Ishikawa (cell line): Measurements from ENCODE around the gene AMIGO2.

Experiments used
- CEBPB ChIP-seq: IDR thresholded peaks from 2 replicates; pipeline ENCODE4 v1.6.1; 2012
- CREB1 ChIP-seq: IDR thresholded peaks from 2 replicates; pipeline ENCODE4 v1.6.1; 2012; ENCODE audit warnings: low read depth
- EGR1 ChIP-seq: IDR thresholded peaks from 2 replicates; pipeline ENCODE4 v1.6.1; 2012
- EP300 ChIP-seq: IDR thresholded peaks from 2 replicates; pipeline ENCODE4 v1.6.1; 2012; ENCODE audit warnings: borderline replicate concordance
- FOXM1 ChIP-seq: IDR thresholded peaks from 2 replicates; pipeline ENCODE4 v1.6.1; 2012; ENCODE audit warnings: low read depth, borderline replicate concordance
- MAX ChIP-seq: IDR thresholded peaks from 2 replicates; pipeline ENCODE4 v1.6.1; 2012
- NFIC ChIP-seq: IDR thresholded peaks from 2 replicates; pipeline ENCODE4 v1.6.1; 2012
- RAD21 ChIP-seq: IDR thresholded peaks from 2 replicates; pipeline ENCODE4 v1.6.1; 2012; ENCODE audit warnings: low read depth
- REST ChIP-seq: IDR thresholded peaks from 2 replicates; pipeline ENCODE4 v1.6.1; 2012; ENCODE audit warnings: low read depth, mild to moderate bottlenecking
- TAF1 ChIP-seq: IDR thresholded peaks from 2 replicates; pipeline ENCODE4 v1.6.1; 2012; ENCODE audit warnings: low read depth, mild to moderate bottlenecking
- TCF12 ChIP-seq: IDR thresholded peaks from 2 replicates; pipeline ENCODE4 v1.6.1; 2012; ENCODE audit warnings: low read depth
- TEAD4 ChIP-seq: IDR thresholded peaks from 2 replicates; pipeline ENCODE4 v1.6.1; 2012
- USF1 ChIP-seq: IDR thresholded peaks from 2 replicates; pipeline ENCODE4 v1.6.1; 2012
- YY1 ChIP-seq: IDR thresholded peaks from 2 replicates; pipeline ENCODE4 v1.6.1; 2012; ENCODE audit warnings: low read depth
- ZBTB7A ChIP-seq: IDR thresholded peaks from 2 replicates; pipeline ENCODE4 v1.6.1; 2012; ENCODE audit warnings: low read depth

Gene AMIGO2

GRCh38 chr12:47074757-47075156, 5.0 kb downstream of the AMIGO2 start:
- TF ChIP-seq RAD21 = no peak
- TF ChIP-seq USF1 = no peak
- TF ChIP-seq EGR1 = no peak
- TF ChIP-seq CREB1 = no peak
- no peak for TF ChIP-seq TAF1
- no peak for TF ChIP-seq MAX
- TF ChIP-seq FOXM1 = no peak
- TF ChIP-seq YY1 = no peak
- TF ChIP-seq EP300 = no peak
- TF ChIP-seq TCF12 = no peak

GRCh38 chr12:47073951-47074350, 5.8 kb downstream of the AMIGO2 start:
- TF ChIP-seq RAD21 (no peak), REST (no peak), USF1 (no peak), EGR1 (no peak), TEAD4 (no peak), CREB1 (no peak), MAX (no peak), FOXM1 (no peak), YY1 (no peak), TCF12 (no peak), EP300 (no peak), CEBPB (no peak), ZBTB7A (no peak)

- TF ChIP-seq TAF1 = no peak
- TF ChIP-seq TCF12 = no peak
- no peak for TF ChIP-seq MAX
- peak; percentile 67 for TF ChIP-seq RAD21
Observed at GRCh38 chr12:47071241-47071852, 8.4 kb downstream of the AMIGO2 start.

GRCh38 chr12:47070310-47070709, 9.4 kb downstream of the AMIGO2 start:
- no peak for TF ChIP-seq EP300
- no peak for TF ChIP-seq FOXM1
- TF ChIP-seq CEBPB = no peak
- TF ChIP-seq MAX = no peak
- TF ChIP-seq TCF12 = no peak
- TF ChIP-seq CREB1 = no peak
- no peak for TF ChIP-seq NFIC

GRCh38 chr12:47068539-47068938, 11.2 kb downstream of the AMIGO2 start:
- TF ChIP-seq TCF12 (no peak), YY1 (no peak), CREB1 (no peak)

- TF ChIP-seq NFIC (no peak), EGR1 (no peak), YY1 (no peak), TEAD4 (no peak), REST (no peak), CREB1 (no peak), EP300 (no peak), ZBTB7A (no peak), CEBPB (no peak), USF1 (no peak), TAF1 (no peak), TCF12 (no peak), RAD21 (no peak), FOXM1 (no peak), MAX (no peak)
Observed at GRCh38 chr12:47067771-47068431, 11.9 kb downstream of the AMIGO2 start.
